HepG2 (cell line): Measurements from ENCODE around the gene POLRMT. TPM values are rescaled to one million over a fixed set of nuclear protein-coding genes. Genes with fewer than 3 reads are reported as not detected.
A peak's percentile ranks its signal among the peaks of the same experiment; 100 is the strongest.

Experiments
- AGO2 ChIP-seq: fragments of 200-400 bp; formaldehyde crosslinking; optimal IDR thresholded peaks from 2 replicates; pipeline ENCODE3; 2017; ENCODE audit warnings: mild to moderate bottlenecking, low read depth, low read length, moderate library complexity
- CEBPG ChIP-seq: IDR thresholded peaks from 2 replicates; pipeline ENCODE4 v1.6.1; 2016
- E2F5 ChIP-seq: sonication (generic); formaldehyde crosslinking; conservative IDR thresholded peaks from 2 replicates; pipeline ENCODE4 v1.4.0; 2020; ENCODE audit warnings: missing genetic modification reagents
- ELK4 ChIP-seq: sonication (generic); formaldehyde crosslinking; IDR thresholded peaks from 2 replicates; pipeline ENCODE4 v1.9.0; 2021; ENCODE audit warnings: missing genetic modification reagents, borderline replicate concordance
- GABPB1 ChIP-seq: IDR thresholded peaks from 2 replicates; pipeline ENCODE4 v1.6.1; 2016; ENCODE audit warnings: mild to moderate bottlenecking, missing genetic modification reagents, moderate library complexity, missing compliant biosample characterization
- HNF4A ChIP-seq: sonication (generic); formaldehyde crosslinking; IDR thresholded peaks from 2 replicates; pipeline ENCODE4 v1.4.0; 2020; ENCODE audit warnings: missing genetic modification reagents
- KDM1A ChIP-seq: IDR thresholded peaks from 2 replicates; pipeline ENCODE4 v1.6.1; 2016; ENCODE audit warnings: missing compliant biosample characterization
- PPARG ChIP-seq: conservative IDR thresholded peaks from 2 replicates; pipeline ENCODE4 v1.6.1; 2016; ENCODE audit warnings: missing biosample characterization, missing genetic modification reagents
- SIN3B ChIP-seq: fragments of 150-350 bp; IDR thresholded peaks from 2 replicates; pipeline ENCODE4 v1.6.1; 2014; ENCODE audit warnings: low read length
- STAG1 ChIP-seq: sonication (generic); formaldehyde crosslinking; IDR thresholded peaks from 2 replicates; pipeline ENCODE4 v1.4.0; 2020; ENCODE audit warnings: missing genetic modification reagents
- TSC22D2 ChIP-seq: sonication (generic); formaldehyde crosslinking; IDR thresholded peaks from 2 replicates; pipeline ENCODE4 v1.5.1; 2020; ENCODE audit warnings: missing genetic modification reagents, mild to moderate bottlenecking, borderline replicate concordance
- ZBTB14 ChIP-seq: sonication (generic); formaldehyde crosslinking; IDR thresholded peaks from 2 replicates; pipeline ENCODE4 v1.4.0; 2020; ENCODE audit warnings: missing genetic modification reagents
- ZMYM2 ChIP-seq: sonication (generic); formaldehyde crosslinking; IDR thresholded peaks from 2 replicates; pipeline ENCODE4 v1.8.0; 2022; ENCODE audit warnings: mild to moderate bottlenecking, missing genetic modification reagents
- ZNF121 ChIP-seq: sonication (generic); formaldehyde crosslinking; IDR thresholded peaks from 2 replicates; pipeline ENCODE4 v1.5.0; 2020; ENCODE audit warnings: mild to moderate bottlenecking, missing genetic modification reagents
- ZNF138 ChIP-seq: sonication (generic); formaldehyde crosslinking; IDR thresholded peaks from 2 replicates; pipeline ENCODE4 v1.5.0; 2020; ENCODE audit warnings: mild to moderate bottlenecking, low read depth, missing genetic modification reagents
- ZNF362 ChIP-seq: sonication (generic); formaldehyde crosslinking; IDR thresholded peaks from 2 replicates; pipeline ENCODE4 v1.4.0; 2020; ENCODE audit warnings: missing genetic modification reagents, mild to moderate bottlenecking, borderline replicate concordance
- ZNF720 ChIP-seq: sonication (generic); formaldehyde crosslinking; IDR thresholded peaks from 2 replicates; pipeline ENCODE4 v1.4.0; 2020; ENCODE audit warnings: missing genetic modification reagents
- ZSCAN12 ChIP-seq: sonication (generic); formaldehyde crosslinking; IDR thresholded peaks from 2 replicates; pipeline ENCODE4 v1.9.0; 2021; ENCODE audit warnings: mild to moderate bottlenecking, missing genetic modification reagents
- polyA plus RNA-seq, 8 experiments: library from polyadenylated mRNA; depleted of rRNA in 3 of 8; stranded (reverse) in 7 of 8; unstranded in 1 of 8; fragments of >200 nt; fragmentation: Illumina TruSeq in 4 of 8; extraction: Trizol in 4 of 8; gene quantifications; 2 replicates each; pipeline versions ENCODE4 v1.2.1 to v1.2.3, GENCODE V29; 2011 to 2016; ENCODE audit warnings: low read depth in 4 of 8, missing spikeins in 1 of 8, mixed read lengths in 1 of 8; ENCODE audit not compliant: insufficient read depth in 1 of 8
- total RNA-seq, 5 experiments: library from RNA; depleted of rRNA; stranded (reverse); fragments of >200 nt; fragmentation: Illumina TruSeq; extraction: Trizol; gene quantifications; 2 replicates each; pipeline ENCODE4 v1.2.3, GENCODE V29; 2016; ENCODE audit warnings: low read depth in 1 of 5
- TF ChIP-seq, protein P1 (sequence below): IDR thresholded peaks from 2 replicates; pipeline ENCODE4 v1.4.0; 2020; ENCODE audit warnings: mild to moderate bottlenecking, missing genetic modification reagents
- TF ChIP-seq, protein P2 (sequence below): sonication (generic); formaldehyde crosslinking; IDR thresholded peaks from 2 replicates; pipeline ENCODE4 v1.5.0; 2020; ENCODE audit warnings: missing genetic modification reagents
- TF ChIP-seq, protein P3 (sequence below): sonication (generic); formaldehyde crosslinking; IDR thresholded peaks from 2 replicates; pipeline ENCODE4 v1.5.0; 2020; ENCODE audit warnings: mild to moderate bottlenecking, low read depth, missing genetic modification reagents, borderline replicate concordance

The POLRMT gene
- total and polyA plus RNA-seq, 2 of the 13 experiments (the other 11 are each of a cell fraction or from before 2014, with no cell fraction given): 78.0 to 101 TPM

- TF ChIP-seq STAG1 (CRISPR knock-in tag) (peak; percentile 6; the same call in 1 of the 2 replicates), ELK4 (no peak), CEBPG (CRISPR knock-in tag) (peak; percentile 60), E2F5 (CRISPR knock-in tag) (no peak), ZNF121 (CRISPR knock-in tag) (0 out of 2 replicates have a peak, but pooled peaks have one; percentile 14), ZNF362 (CRISPR knock-in tag) (no peak; the same call in 1 of the 2 replicates), ZMYM2 (peak; percentile 88), TSC22D2 (CRISPR knock-in tag) (no peak), AGO2 (peak; percentile 67), ZNF720 (CRISPR knock-in tag) (no peak), PPARG (peak; percentile 73), ZNF138 (0 out of 2 replicates have a peak, but pooled peaks have one; percentile 82), HNF4A (peak; percentile 98), SIN3B (peak; percentile 58; the same call in 1 of the 2 replicates), ZBTB14 (CRISPR knock-in tag) (no peak), ZSCAN12 (CRISPR knock-in tag) (0 out of 2 replicates have a peak, but pooled peaks have one; percentile 59), GABPB1 (CRISPR knock-in tag) (peak; percentile 81), KDM1A (CRISPR knock-in tag) (no peak)
- TF ChIP-seq, protein P1, sequence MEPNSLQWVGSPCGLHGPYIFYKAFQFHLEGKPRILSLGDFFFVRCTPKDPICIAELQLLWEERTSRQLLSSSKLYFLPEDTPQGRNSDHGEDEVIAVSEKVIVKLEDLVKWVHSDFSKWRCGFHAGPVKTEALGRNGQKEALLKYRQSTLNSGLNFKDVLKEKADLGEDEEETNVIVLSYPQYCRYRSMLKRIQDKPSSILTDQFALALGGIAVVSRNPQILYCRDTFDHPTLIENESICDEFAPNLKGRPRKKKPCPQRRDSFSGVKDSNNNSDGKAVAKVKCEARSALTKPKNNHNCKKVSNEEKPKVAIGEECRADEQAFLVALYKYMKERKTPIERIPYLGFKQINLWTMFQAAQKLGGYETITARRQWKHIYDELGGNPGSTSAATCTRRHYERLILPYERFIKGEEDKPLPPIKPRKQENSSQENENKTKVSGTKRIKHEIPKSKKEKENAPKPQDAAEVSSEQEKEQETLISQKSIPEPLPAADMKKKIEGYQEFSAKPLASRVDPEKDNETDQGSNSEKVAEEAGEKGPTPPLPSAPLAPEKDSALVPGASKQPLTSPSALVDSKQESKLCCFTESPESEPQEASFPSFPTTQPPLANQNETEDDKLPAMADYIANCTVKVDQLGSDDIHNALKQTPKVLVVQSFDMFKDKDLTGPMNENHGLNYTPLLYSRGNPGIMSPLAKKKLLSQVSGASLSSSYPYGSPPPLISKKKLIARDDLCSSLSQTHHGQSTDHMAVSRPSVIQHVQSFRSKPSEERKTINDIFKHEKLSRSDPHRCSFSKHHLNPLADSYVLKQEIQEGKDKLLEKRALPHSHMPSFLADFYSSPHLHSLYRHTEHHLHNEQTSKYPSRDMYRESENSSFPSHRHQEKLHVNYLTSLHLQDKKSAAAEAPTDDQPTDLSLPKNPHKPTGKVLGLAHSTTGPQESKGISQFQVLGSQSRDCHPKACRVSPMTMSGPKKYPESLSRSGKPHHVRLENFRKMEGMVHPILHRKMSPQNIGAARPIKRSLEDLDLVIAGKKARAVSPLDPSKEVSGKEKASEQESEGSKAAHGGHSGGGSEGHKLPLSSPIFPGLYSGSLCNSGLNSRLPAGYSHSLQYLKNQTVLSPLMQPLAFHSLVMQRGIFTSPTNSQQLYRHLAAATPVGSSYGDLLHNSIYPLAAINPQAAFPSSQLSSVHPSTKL (CRISPR knock-in tag): peak; percentile 96
- TF ChIP-seq, protein P2, sequence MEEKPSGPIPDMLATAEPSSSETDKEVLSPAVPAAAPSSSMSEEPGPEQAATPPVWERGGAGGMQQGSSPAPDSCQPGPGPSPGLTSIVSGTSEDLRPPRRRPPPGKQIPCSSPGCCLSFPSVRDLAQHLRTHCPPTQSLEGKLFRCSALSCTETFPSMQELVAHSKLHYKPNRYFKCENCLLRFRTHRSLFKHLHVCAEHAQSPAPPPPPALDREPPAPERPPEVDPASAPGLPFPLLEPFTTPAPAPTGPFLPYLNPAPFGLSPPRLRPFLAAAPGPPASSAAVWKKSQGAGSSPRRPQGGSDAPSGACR (CRISPR knock-in tag): 0 out of 2 replicates have a peak, but pooled peaks have one; percentile 20
- TF ChIP-seq, protein P3, sequence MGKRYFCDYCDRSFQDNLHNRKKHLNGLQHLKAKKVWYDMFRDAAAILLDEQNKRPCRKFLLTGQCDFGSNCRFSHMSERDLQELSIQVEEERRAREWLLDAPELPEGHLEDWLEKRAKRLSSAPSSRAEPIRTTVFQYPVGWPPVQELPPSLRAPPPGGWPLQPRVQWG (CRISPR knock-in tag): no peak
Measured at GRCh38 chr19:660793-661426, 27.6 kb upstream of the POLRMT start (continued).
